ENCODE measurements around the gene RMC1.

DNA sequence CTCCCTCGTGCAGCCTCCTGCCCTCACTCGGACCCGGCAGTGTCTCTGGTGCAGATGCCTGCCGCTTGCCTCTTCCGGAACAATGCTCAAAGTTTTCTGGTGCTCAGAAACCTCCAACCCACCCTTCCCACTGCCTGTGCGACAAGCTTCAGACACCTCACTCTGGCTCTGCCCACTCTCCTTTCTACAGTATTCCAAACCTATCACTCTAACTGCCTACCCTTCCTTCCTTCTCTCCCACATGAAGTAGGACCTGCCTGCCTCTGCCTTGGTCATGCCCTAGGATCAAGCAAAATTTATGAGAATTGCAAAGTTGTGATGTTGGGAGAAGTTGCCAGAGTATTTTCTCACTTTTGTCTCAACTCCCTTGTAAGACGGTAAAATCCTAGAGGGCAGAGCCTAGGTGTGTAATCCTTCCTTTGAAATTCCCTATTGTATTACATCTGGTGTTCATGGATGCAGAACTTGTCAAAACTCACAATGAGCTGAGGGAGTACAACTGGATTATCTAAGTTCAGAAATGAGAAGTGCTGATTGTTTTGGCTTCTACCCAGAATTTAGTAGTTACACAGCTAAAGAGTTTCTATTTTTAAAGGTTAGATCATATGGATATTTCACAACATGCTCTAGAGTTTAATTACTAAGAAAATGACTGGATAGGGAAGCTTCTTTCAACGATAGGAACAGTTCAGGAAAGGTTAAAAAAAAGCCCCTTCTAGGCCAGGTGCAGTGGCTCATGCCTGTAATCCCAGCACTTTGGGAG is 75.8 kb downstream of the RMC1 start:
- TF ChIP-seq, protein P1, sequence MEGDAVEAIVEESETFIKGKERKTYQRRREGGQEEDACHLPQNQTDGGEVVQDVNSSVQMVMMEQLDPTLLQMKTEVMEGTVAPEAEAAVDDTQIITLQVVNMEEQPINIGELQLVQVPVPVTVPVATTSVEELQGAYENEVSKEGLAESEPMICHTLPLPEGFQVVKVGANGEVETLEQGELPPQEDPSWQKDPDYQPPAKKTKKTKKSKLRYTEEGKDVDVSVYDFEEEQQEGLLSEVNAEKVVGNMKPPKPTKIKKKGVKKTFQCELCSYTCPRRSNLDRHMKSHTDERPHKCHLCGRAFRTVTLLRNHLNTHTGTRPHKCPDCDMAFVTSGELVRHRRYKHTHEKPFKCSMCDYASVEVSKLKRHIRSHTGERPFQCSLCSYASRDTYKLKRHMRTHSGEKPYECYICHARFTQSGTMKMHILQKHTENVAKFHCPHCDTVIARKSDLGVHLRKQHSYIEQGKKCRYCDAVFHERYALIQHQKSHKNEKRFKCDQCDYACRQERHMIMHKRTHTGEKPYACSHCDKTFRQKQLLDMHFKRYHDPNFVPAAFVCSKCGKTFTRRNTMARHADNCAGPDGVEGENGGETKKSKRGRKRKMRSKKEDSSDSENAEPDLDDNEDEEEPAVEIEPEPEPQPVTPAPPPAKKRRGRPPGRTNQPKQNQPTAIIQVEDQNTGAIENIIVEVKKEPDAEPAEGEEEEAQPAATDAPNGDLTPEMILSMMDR (conservative IDR thresholded peaks at IDR 0.05; ENCODE audit: low read length): no peak
- no peak for TF ChIP-seq EZH2phosphoT487 (IDR thresholded peaks at IDR 0.05; ENCODE audit: borderline replicate concordance, low read depth, low read length)
